Nephron (organoid): Measurements from ENCODE around the gene PPP3CA.
"Not testable (repeated sequence)": the region's sequence is repeated elsewhere in the genome, so short reads cannot be mapped to it uniquely, and the experiment has no call there.

Source experiments
- H3K27ac Mint-ChIP-seq, 3 experiments: 2 replicates each; pipeline ENCODE4 v1.8.0; 2020; ENCODE audit warnings: mixed read lengths in 3 of 3, mild to moderate bottlenecking in 2 of 3, moderate library complexity in 1 of 3
- H3K27me3 Mint-ChIP-seq: 2 replicates; pipeline ENCODE4 v1.8.0; 2021; ENCODE audit warnings: low read depth, mild to moderate bottlenecking, moderate library complexity, mixed read lengths
- H3K36me3 Mint-ChIP-seq: 2 replicates; pipeline ENCODE4 v1.8.0; 2020; ENCODE audit warnings: low read depth, mixed read lengths
- H3K4me1 Mint-ChIP-seq: 2 replicates; pipeline ENCODE4 v1.8.0; 2020; ENCODE audit warnings: mixed read lengths
- H3K4me3 Mint-ChIP-seq, 3 experiments: 2 replicates each; pipeline ENCODE4 v1.8.0; 2020; ENCODE audit warnings: mild to moderate bottlenecking in 3 of 3, mixed read lengths in 3 of 3, moderate library complexity in 2 of 3
- H3K9me3 Mint-ChIP-seq: 2 replicates; pipeline ENCODE4 v1.8.0; 2020; ENCODE audit warnings: mixed read lengths
- CTCF ChIP-seq, 3 experiments: fragments of 200-600 bp; sonication (generic); IDR thresholded peaks; one replicate each; pipeline ENCODE4 v1.5.0; 2021; ENCODE audit warnings: antibody characterized with exemption in 3 of 3; ENCODE audit not compliant: unreplicated experiment in 3 of 3

Gene PPP3CA

GRCh38 chr4:101188906-101189305, 158.4 kb downstream of the PPP3CA start:
- no peak overlapping the region for H3K27ac Mint-ChIP-seq
- H3K36me3 Mint-ChIP-seq, result peaks cover under 1% of the 10 kb centered on the region
- no peaks in the 10 kb centered on the region for H3K27me3 Mint-ChIP-seq
- no peak for TF ChIP-seq CTCF (IDR thresholded peaks at IDR 0.05; ENCODE audit: unreplicated experiment in 3 of 3)
- no peaks in the 10 kb centered on the region for H3K9me3 Mint-ChIP-seq
- peaks cover 19% of the 10 kb centered on the region for H3K4me1 Mint-ChIP-seq
- H3K4me3 Mint-ChIP-seq, result no peak overlapping the region

- Mint-ChIP-seq H3K4me3 (no peak overlapping the region), H3K27me3 (no peaks in the 10 kb centered on the region), H3K27ac (no peak overlapping the region), H3K36me3 (peaks cover 10% of the 10 kb centered on the region), H3K4me1 (peaks cover 19% of the 10 kb centered on the region), H3K9me3 (peaks cover 6% of the 10 kb centered on the region)
- no peak for TF ChIP-seq CTCF (IDR thresholded peaks at IDR 0.05; ENCODE audit: unreplicated experiment in 3 of 3)
These were observed 159.5 kb downstream of the PPP3CA start for GRCh38 chr4:101187841-101188240.

GRCh38 chr4:101186567-101187184, 160.7 kb downstream of the PPP3CA start:
- peaks cover 8% of the 10 kb centered on the region for H3K4me1 Mint-ChIP-seq
- TF ChIP-seq CTCF (IDR thresholded peaks at IDR 0.05; ENCODE audit: unreplicated experiment in 3 of 3), result no peak
- no peak overlapping the region for H3K4me3 Mint-ChIP-seq

GRCh38 chr4:101184668-101185067, 162.7 kb downstream of the PPP3CA start:
- Mint-ChIP-seq H3K27ac (no peak overlapping the region), H3K27me3 (no peaks in the 10 kb centered on the region), H3K4me3 (no peak overlapping the region), H3K9me3 (peaks cover 15% of the 10 kb centered on the region), H3K36me3 (peaks cover 25% of the 10 kb centered on the region), H3K4me1 (no peaks in the 10 kb centered on the region)
- no peak for TF ChIP-seq CTCF (IDR thresholded peaks at IDR 0.05; ENCODE audit: unreplicated experiment in 3 of 3)

More at GRCh38 chr4:101186567-101187184, 160.7 kb downstream of the PPP3CA start:
- H3K27ac Mint-ChIP-seq, result no peak overlapping the region
- H3K27me3 Mint-ChIP-seq, result no peaks in the 10 kb centered on the region
- peaks cover 22% of the 10 kb centered on the region for H3K36me3 Mint-ChIP-seq
- peaks cover 12% of the 10 kb centered on the region for H3K9me3 Mint-ChIP-seq

- Mint-ChIP-seq H3K27me3 (no peaks in the 10 kb centered on the region), H3K9me3 (peaks cover 15% of the 10 kb centered on the region), H3K36me3 (peaks cover 25% of the 10 kb centered on the region), H3K4me1 (no peaks in the 10 kb centered on the region), H3K27ac (no peak overlapping the region), H3K4me3 (no peak overlapping the region)
- no peak for TF ChIP-seq CTCF (IDR thresholded peaks at IDR 0.05; ENCODE audit: unreplicated experiment in 3 of 3)
These were observed 163.5 kb downstream of the PPP3CA start for GRCh38 chr4:101183666-101184373.

- Mint-ChIP-seq H3K27me3 (no peaks in the 10 kb centered on the region), H3K4me1 (no peaks in the 10 kb centered on the region), H3K9me3 (peaks cover 15% of the 10 kb centered on the region), H3K4me3 (no peak overlapping the region), H3K36me3 (peaks cover 25% of the 10 kb centered on the region), H3K27ac (no peak overlapping the region)
- TF ChIP-seq CTCF (IDR thresholded peaks at IDR 0.05; ENCODE audit: unreplicated experiment in 3 of 3), result no peak
These were observed 164.1 kb downstream of the PPP3CA start for GRCh38 chr4:101183221-101183620.

GRCh38 chr4:101182688-101183087, 164.6 kb downstream of the PPP3CA start:
- not testable (repeated sequence) for H3K4me3 Mint-ChIP-seq, H3K27me3 Mint-ChIP-seq, H3K4me1 Mint-ChIP-seq, H3K27ac Mint-ChIP-seq
- Mint-ChIP-seq H3K36me3 (peaks cover 25% of the 10 kb centered on the region), H3K9me3 (peaks cover 15% of the 10 kb centered on the region)
